A549 (cell line): ENCODE results near the gene SETD1B. TPM values are rescaled to one million over a fixed set of nuclear protein-coding genes. Genes with fewer than 3 reads are reported as not detected.

ENCODE experiments used
- ATAC-seq, 2 experiments: fragments of 200-7000 bp in 1 of 2; fragments of >200 bp in 1 of 2; cut with Nextera tagmentation in 1 of 2; cut with Tn5 transposase in 1 of 2; 3 replicates each; pipeline versions ENCODE4 v1.8.0 to v1.9.1; 2018 to 2020; ENCODE audit warnings: mild to moderate bottlenecking in 1 of 2, moderate library complexity in 1 of 2
- CTCF ChIA-PET: fragments of 300-600 bp; sonication (Branson Sonifier 250); formaldehyde crosslinking; extraction: SDS; loops from one replicate; lab custom pipeline; 2021; ENCODE audit warnings: antibody characterized with exemption, inconsistent platforms; lab: Yijun Ruan, JAX
- POLR2A ChIA-PET: fragments of 350-600 bp; formaldehyde crosslinking; extraction: SDS; loops from one replicate; lab custom pipeline; 2021; ENCODE audit warnings: antibody characterized with exemption, inconsistent platforms; lab: Yijun Ruan, JAX
- DNase-seq, 2 experiments: peaks; one replicate each; pipeline versions ENCODE4 v3.0.0 to v3.0.0-alpha.2; 2011 to 2016; ENCODE audit warnings: low read depth in 1 of 2, low spot score in 1 of 2
- FAIRE-seq: peaks from 2 replicates; lab custom pipeline; 2011; peaks lifted over from hg19 to GRCh38; lab: Jason Lieb, UNC
- H3K27ac ChIP-seq, 2 experiments: fragments of >200 bp; sonication (Bioruptor Twin); formaldehyde crosslinking; 3 replicates each; pipeline ENCODE4 v1.5.1; 2016 to 2017
- H3K4me1 ChIP-seq: fragments of >200 bp; sonication (Bioruptor Twin); formaldehyde crosslinking; 3 replicates; pipeline ENCODE4 v1.6.1; 2016
- H3K4me2 ChIP-seq: fragments of >200 bp; sonication (Bioruptor Twin); formaldehyde crosslinking; 3 replicates; pipeline ENCODE4 v1.6.1; 2016
- H3K4me3 ChIP-seq: fragments of >200 bp; sonication (Bioruptor Twin); formaldehyde crosslinking; 3 replicates; pipeline ENCODE4 v1.5.1; 2016
- H3K9me3 ChIP-seq: fragments of >200 bp; sonication (Bioruptor Twin); formaldehyde crosslinking; 3 replicates; pipeline ENCODE4 v1.6.1; 2016
- CHD4 ChIP-seq: fragments of 200-600 bp; sonication (generic); IDR thresholded peaks from 2 replicates; pipeline ENCODE4 v1.6.1; 2016; ENCODE audit warnings: antibody characterized with exemption, mild to moderate bottlenecking, borderline replicate concordance
- EHMT2 ChIP-seq: fragments of 200-600 bp; sonication (generic); IDR thresholded peaks from 2 replicates; pipeline ENCODE4 v1.6.1; 2016; ENCODE audit warnings: antibody characterized with exemption, low read depth, mild to moderate bottlenecking, moderate library complexity
- ELK1 ChIP-seq: fragments of 150-350 bp; IDR thresholded peaks from 2 replicates; pipeline ENCODE4 v1.6.1; 2014; ENCODE audit warnings: low read depth, mild to moderate bottlenecking, low read length
- EP300 ChIP-seq, 2 experiments: fragments of >200 bp; sonication (Bioruptor Twin); formaldehyde crosslinking; IDR thresholded peaks; 2 replicates in 1 of 2; 3 replicates in 1 of 2; pipeline ENCODE4 v1.6.1; 2016 to 2017
- FOSB ChIP-seq: fragments of 250-450 bp; sonication (Bioruptor Pico); IDR thresholded peaks from 2 replicates; pipeline ENCODE4 v1.5.0; 2020; ENCODE audit warnings: mild to moderate bottlenecking, moderate library complexity
- GATA3 ChIP-seq: IDR thresholded peaks from 2 replicates; pipeline ENCODE4 v1.6.1; 2012; ENCODE audit warnings: borderline replicate concordance
- HMGXB4 ChIP-seq: fragments of 250-450 bp; sonication (Bioruptor Pico); IDR thresholded peaks from 2 replicates; pipeline ENCODE4 v1.5.0; 2021; ENCODE audit warnings: mild to moderate bottlenecking, moderate library complexity, borderline replicate concordance
- JUNB ChIP-seq: fragments of >200 bp; sonication (Bioruptor Twin); formaldehyde crosslinking; IDR thresholded peaks from 2 replicates; pipeline ENCODE4 v1.6.1; 2016
- KDM5A ChIP-seq: fragments of 200-600 bp; sonication (generic); IDR thresholded peaks from 2 replicates; pipeline ENCODE4 v1.6.1; 2016; ENCODE audit warnings: antibody characterized with exemption, mild to moderate bottlenecking
- MAFK ChIP-seq: fragments of 450-650 bp; IDR thresholded peaks from 2 replicates; pipeline ENCODE4 v1.6.1; 2014; ENCODE audit not compliant: partially characterized antibody
- MAZ ChIP-seq: fragments of 150-350 bp; IDR thresholded peaks from 2 replicates; pipeline ENCODE4 v1.6.1; 2014; ENCODE audit warnings: antibody characterized with exemption, low read depth, low read length, borderline replicate concordance
- NR3C1 ChIP-seq: fragments of >200 bp; sonication (Bioruptor Twin); formaldehyde crosslinking; IDR thresholded peaks from 3 replicates; pipeline ENCODE4 v1.6.1; 2017
- PHF8 ChIP-seq: fragments of 200-600 bp; sonication (generic); IDR thresholded peaks from 2 replicates; pipeline ENCODE4 v1.6.1; 2016; ENCODE audit warnings: low read depth, mild to moderate bottlenecking, antibody characterized with exemption, moderate library complexity, borderline replicate concordance
- POLR2AphosphoS2 ChIP-seq: conservative IDR thresholded peaks from 2 replicates; pipeline ENCODE4 v1.6.1; 2012; ENCODE audit warnings: low read length, improper control_type of control experiment, inconsistent platforms
- RAD21 ChIP-seq, 2 experiments: fragments of >200 bp in 1 of 2; sonication (Bioruptor Twin) in 1 of 2; formaldehyde crosslinking in 1 of 2; IDR thresholded peaks in 1 of 2; conservative IDR thresholded peaks in 1 of 2; 2 replicates in 1 of 2; 3 replicates in 1 of 2; pipeline ENCODE4 v1.6.1; 2012 to 2018; ENCODE audit warnings: inconsistent platforms in 1 of 2
- REST ChIP-seq: fragments of 200-600 bp; sonication (generic); IDR thresholded peaks from 2 replicates; pipeline ENCODE4 v1.6.1; 2016; ENCODE audit warnings: antibody characterized with exemption, mild to moderate bottlenecking, moderate library complexity
- SMC3 ChIP-seq: fragments of >200 bp; sonication (Bioruptor Twin); formaldehyde crosslinking; IDR thresholded peaks from 3 replicates; pipeline ENCODE4 v1.6.1; 2018; ENCODE audit warnings: inconsistent platforms
- ZNF302 ChIP-seq: fragments of 250-450 bp; sonication (Bioruptor Pico); IDR thresholded peaks from 2 replicates; pipeline ENCODE4 v1.9.0; 2021; ENCODE audit warnings: inconsistent platforms, mild to moderate bottlenecking, moderate library complexity
- WGBS: methylation state at CpG from one replicate; pipeline ENCODE4 v1.1.6; 2017; ENCODE audit errors: missing lambda C conversion rate; 5-methylcytosine and 5-hydroxymethylcytosine counted together
- polyA plus RNA-seq, 4 experiments: library from polyadenylated mRNA; depleted of rRNA in 3 of 4; stranded (reverse); fragments of >200 nt; fragmentation: RNase III in 1 of 4; extraction: RNeasy Plus Mini Kit Qiagen cat#74134 plus additional on column Dnase treatment in 1 of 4; gene quantifications; 2 replicates in 3 of 4; 3 replicates in 1 of 4; pipeline ENCODE4 v1.2.3, GENCODE V29; 2011 to 2017
- TF ChIP-seq, protein P1 (sequence below): fragments of >200 bp; sonication (Bioruptor Twin); formaldehyde crosslinking; IDR thresholded peaks from 3 replicates; pipeline ENCODE4 v1.5.1; 2016
- TF ChIP-seq, protein P2 (sequence below): fragments of 450-650 bp; IDR thresholded peaks from 2 replicates; pipeline ENCODE4 v1.6.1; 2014; ENCODE audit warnings: antibody characterized with exemption

The SETD1B gene
- polyA plus RNA-seq, 2 of the 4 experiments (the other 2 are of a cell fraction), result 1.1 to 8.6 TPM

GRCh38 chr12:121773011-121773777, 30.6 kb upstream of the SETD1B start:
- POLR2A ChIA-PET, result no interaction called here
- H3K9me3 ChIP-seq, result no peaks in the 10 kb centered on the region
- H3K4me3 ChIP-seq, result no peak overlapping the region
- peaks cover 44% of the 10 kb centered on the region for H3K4me1 ChIP-seq
- CTCF ChIA-PET, result interaction anchor here (0.6 to 56.0 kb wide), 31 partner anchors 9 to 548 kb away, joined by 3 to 2657 read pairs (median 5); partner anchors contain the start of genes PSMD9, RHOF, SETD1B and TMEM120B
- peak overlapping the region; percentile 42; the same call in 2 of the 3 replicates for H3K4me2 ChIP-seq
- DNase-seq (peak; percentile 89 to 91), ATAC-seq (peak; percentile 67 to 77), FAIRE-seq (peak; percentile 39)
- TF ChIP-seq KDM5A, result no peak
- TF ChIP-seq MAZ, result no peak
- TF ChIP-seq HMGXB4 (CRISPR knock-in tag), result no peak
- no peak for TF ChIP-seq MAFK
- TF ChIP-seq EP300 (IDR thresholded peaks at IDR 0.05), result no peak
- peak; percentile 77; the same call in 1 of the 2 replicates for TF ChIP-seq POLR2AphosphoS2
- TF ChIP-seq SMC3, result peak; percentile 98
- no peak for TF ChIP-seq CHD4
- TF ChIP-seq, protein P1, sequence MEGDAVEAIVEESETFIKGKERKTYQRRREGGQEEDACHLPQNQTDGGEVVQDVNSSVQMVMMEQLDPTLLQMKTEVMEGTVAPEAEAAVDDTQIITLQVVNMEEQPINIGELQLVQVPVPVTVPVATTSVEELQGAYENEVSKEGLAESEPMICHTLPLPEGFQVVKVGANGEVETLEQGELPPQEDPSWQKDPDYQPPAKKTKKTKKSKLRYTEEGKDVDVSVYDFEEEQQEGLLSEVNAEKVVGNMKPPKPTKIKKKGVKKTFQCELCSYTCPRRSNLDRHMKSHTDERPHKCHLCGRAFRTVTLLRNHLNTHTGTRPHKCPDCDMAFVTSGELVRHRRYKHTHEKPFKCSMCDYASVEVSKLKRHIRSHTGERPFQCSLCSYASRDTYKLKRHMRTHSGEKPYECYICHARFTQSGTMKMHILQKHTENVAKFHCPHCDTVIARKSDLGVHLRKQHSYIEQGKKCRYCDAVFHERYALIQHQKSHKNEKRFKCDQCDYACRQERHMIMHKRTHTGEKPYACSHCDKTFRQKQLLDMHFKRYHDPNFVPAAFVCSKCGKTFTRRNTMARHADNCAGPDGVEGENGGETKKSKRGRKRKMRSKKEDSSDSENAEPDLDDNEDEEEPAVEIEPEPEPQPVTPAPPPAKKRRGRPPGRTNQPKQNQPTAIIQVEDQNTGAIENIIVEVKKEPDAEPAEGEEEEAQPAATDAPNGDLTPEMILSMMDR, result peak; percentile 94
- TF ChIP-seq RAD21 (conservative IDR thresholded peaks at IDR 0.05 in 1 of 2, IDR thresholded peaks at IDR 0.05 in 1 of 2), result peak; percentile 94 to 98
- TF ChIP-seq ZNF302 (CRISPR knock-in tag), result peak; percentile 73; the same call in 1 of the 2 replicates
- TF ChIP-seq FOSB, result peak; percentile 45; the same call in 1 of the 2 replicates
- TF ChIP-seq, protein P2, sequence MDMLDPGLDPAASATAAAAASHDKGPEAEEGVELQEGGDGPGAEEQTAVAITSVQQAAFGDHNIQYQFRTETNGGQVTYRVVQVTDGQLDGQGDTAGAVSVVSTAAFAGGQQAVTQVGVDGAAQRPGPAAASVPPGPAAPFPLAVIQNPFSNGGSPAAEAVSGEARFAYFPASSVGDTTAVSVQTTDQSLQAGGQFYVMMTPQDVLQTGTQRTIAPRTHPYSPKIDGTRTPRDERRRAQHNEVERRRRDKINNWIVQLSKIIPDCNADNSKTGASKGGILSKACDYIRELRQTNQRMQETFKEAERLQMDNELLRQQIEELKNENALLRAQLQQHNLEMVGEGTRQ, result no peak
- WGBS, result 41% methylated on average over 12 of the region's 14 CpGs
- H3K27ac ChIP-seq, result peak overlapping the region; percentile 55 to 67; a peak in 5 of 6 replicates

DNA sequence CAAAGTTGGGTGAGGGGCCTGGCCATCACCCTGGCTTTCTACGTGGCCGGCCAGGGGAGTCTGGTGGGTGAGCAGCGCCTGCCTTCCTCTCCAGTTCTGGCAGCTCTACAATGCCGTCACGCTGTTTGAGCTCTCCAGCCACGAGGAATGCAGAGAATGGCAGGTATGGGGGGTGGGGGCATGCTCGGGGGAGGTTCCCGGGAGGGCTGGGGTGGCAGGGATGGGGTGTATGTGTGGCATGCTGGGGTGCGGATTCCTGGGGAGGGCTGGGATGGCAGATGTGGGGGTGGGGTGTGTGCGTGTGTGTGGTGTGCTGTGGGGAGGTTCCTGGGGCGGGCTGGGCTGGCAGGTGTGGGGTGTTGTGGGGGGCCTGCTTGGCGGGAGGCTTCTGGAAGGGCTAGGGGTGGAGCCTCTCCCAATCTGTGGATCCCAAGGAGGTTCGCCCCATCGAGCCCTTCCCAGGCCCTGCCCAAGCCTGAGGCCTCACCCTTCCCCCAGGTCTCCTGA, 28.8 kb upstream of the SETD1B start:
- ChIA-PET POLR2A (interaction anchor here (0.5 kb wide), 1 partner anchor 81 kb away, joined by 4 read pairs; no protein-coding TSS in a partner anchor), CTCF (interaction anchor here (1.0 to 72.2 kb wide), 7 partner anchors 11 to 113 kb away, joined by 3 to 2657 read pairs (median 29); partner anchors contain the start of genes PSMD9, RHOF and SETD1B)
- DNase-seq, result no peak
- no peaks in the 10 kb centered on the region for H3K9me3 ChIP-seq
- peak in 1 of 2 experiments; percentile 2; a peak in 2 of 6 replicates for ATAC-seq
- peak overlapping the region; percentile 46 to 84; a peak in 5 of 6 replicates for H3K27ac ChIP-seq
- WGBS, result 67% methylated on average over 9 of the region's 14 CpGs
- TF ChIP-seq, protein P2, result no peak
- no peak for TF ChIP-seq NR3C1
- no peak for TF ChIP-seq ELK1
- TF ChIP-seq GATA3, result no peak
- no peak for TF ChIP-seq PHF8
- TF ChIP-seq MAZ, result no peak
- TF ChIP-seq HMGXB4 (CRISPR knock-in tag), result no peak
- no peak for TF ChIP-seq REST
- TF ChIP-seq EHMT2, result no peak
- TF ChIP-seq JUNB, result no peak
- FAIRE-seq, result no peak
- peak overlapping the region; percentile 44; the same call in 1 of the 3 replicates for H3K4me2 ChIP-seq
- no peak overlapping the region for H3K4me3 ChIP-seq
- H3K4me1 ChIP-seq, result peaks cover 50% of the 10 kb centered on the region
